ENCODE data around the gene ETS1.

ETS1 gene, protein sequence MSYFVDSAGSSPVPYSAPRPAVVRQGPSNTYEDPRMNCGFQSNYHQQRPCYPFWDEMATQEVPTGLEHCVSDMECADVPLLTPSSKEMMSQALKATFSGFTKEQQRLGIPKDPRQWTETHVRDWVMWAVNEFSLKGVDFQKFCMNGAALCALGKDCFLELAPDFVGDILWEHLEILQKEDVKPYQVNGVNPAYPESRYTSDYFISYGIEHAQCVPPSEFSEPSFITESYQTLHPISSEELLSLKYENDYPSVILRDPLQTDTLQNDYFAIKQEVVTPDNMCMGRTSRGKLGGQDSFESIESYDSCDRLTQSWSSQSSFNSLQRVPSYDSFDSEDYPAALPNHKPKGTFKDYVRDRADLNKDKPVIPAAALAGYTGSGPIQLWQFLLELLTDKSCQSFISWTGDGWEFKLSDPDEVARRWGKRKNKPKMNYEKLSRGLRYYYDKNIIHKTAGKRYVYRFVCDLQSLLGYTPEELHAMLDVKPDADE

DNA sequence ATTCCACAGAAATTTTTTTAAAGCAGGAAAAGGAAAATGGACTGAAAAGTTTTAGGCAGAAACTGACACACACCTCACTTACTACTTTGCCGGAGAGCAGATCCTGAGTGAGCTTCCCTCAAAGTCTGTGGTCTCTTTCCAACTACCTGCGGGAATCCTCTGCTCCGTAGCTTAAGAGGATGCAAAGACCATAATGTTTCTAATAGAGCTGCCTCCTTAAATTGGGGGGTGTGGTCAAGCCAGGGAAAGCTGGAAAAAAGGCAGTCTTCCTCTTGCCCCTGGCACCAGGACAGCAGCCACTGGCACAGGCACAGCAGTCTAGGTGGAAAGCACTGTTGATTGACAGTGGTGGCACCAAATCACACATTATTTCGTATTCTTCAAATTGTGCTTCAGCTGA is at the start of gene ETS1:
TSS of gene ETS1 (minus strand) at position 144 of the 400 bp plus-strand sequence. CDS start 14,428 bp downstream, outside the sequence.
- Histone ChIP-seq H3F3A (ENCODE audit: insufficient read depth, low read length) (no peaks in the 10 kb centered on the region), H4K20me1 (ENCODE audit: insufficient read depth, low read length) (no peaks in the 10 kb centered on the region), H3K4me1 (ENCODE audit: low read length) (no peaks in the 10 kb centered on the region), H3K4me2 (ENCODE audit: low read depth, low read length) (no peak within 1 kb of the TSS), H3K9ac (ENCODE audit: low read length) (no peak within 1 kb of the TSS), H3K79me2 (ENCODE audit: low read length) (no peaks in the 10 kb centered on the region), H3K27me3 (replicated peaks; ENCODE audit: insufficient read depth, low read length) (no peaks in the 10 kb centered on the region), H3K9me2 (replicated peaks; ENCODE audit: insufficient read depth, low read length) (no peaks in the 10 kb centered on the region), H3K36me3 (replicated peaks; ENCODE audit: insufficient read depth, low read length) (no peaks in the 10 kb centered on the region), H2AFZ (ENCODE audit: low read length) (no peak within 1 kb of the TSS), H3K27ac (ENCODE audit: low read length) (no peak within 1 kb of the TSS), H3K4me3 (ENCODE audit: low read length) (no peak within 1 kb of the TSS), H3K9me3 (replicated peaks; ENCODE audit: insufficient read depth, low read length) (no peaks in the 10 kb centered on the region)
- DNase-seq = no peak
- no peak for TF ChIP-seq EZH2 (optimal IDR thresholded peaks at IDR 0.05; ENCODE audit: low read depth, low read length)
- TF ChIP-seq EZH2phosphoT487 (IDR thresholded peaks at IDR 0.05; ENCODE audit: low read length) = no peak
- TF ChIP-seq, protein P1, sequence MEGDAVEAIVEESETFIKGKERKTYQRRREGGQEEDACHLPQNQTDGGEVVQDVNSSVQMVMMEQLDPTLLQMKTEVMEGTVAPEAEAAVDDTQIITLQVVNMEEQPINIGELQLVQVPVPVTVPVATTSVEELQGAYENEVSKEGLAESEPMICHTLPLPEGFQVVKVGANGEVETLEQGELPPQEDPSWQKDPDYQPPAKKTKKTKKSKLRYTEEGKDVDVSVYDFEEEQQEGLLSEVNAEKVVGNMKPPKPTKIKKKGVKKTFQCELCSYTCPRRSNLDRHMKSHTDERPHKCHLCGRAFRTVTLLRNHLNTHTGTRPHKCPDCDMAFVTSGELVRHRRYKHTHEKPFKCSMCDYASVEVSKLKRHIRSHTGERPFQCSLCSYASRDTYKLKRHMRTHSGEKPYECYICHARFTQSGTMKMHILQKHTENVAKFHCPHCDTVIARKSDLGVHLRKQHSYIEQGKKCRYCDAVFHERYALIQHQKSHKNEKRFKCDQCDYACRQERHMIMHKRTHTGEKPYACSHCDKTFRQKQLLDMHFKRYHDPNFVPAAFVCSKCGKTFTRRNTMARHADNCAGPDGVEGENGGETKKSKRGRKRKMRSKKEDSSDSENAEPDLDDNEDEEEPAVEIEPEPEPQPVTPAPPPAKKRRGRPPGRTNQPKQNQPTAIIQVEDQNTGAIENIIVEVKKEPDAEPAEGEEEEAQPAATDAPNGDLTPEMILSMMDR (IDR thresholded peaks at IDR 0.05; ENCODE audit: low read length) = no peak

DNA sequence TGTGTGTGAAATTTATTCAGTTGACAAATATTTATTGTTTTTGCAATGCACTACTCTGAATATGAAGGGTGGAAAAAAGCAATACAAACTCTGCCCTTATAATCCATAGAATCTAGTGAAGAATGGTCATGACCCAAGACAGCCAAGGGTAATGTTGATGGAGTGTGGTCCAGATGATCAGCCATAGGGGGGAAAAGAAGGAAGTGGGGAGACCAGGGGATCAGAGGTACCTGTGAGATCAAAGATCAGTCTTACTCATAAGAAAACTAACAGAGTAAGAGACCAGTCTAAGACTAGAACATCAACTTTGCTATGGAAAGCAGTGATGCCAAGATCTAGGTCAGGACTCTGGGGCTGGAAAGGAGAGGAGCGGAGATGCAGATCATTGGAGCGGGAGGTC is 47.0 kb upstream of the ETS1 start:
- Histone ChIP-seq H3K9me3 (replicated peaks; ENCODE audit: insufficient read depth, low read length) (no peaks in the 10 kb centered on the region), H3K4me1 (ENCODE audit: low read length) (peaks cover 29% of the 10 kb centered on the region), H2AFZ (ENCODE audit: low read length) (no peak overlapping the region), H3K9ac (ENCODE audit: low read length) (no peak overlapping the region), H3K36me3 (replicated peaks; ENCODE audit: insufficient read depth, low read length) (no peaks in the 10 kb centered on the region), H3K79me2 (ENCODE audit: low read length) (no peaks in the 10 kb centered on the region), H3K9me2 (replicated peaks; ENCODE audit: insufficient read depth, low read length) (no peaks in the 10 kb centered on the region), H3F3A (ENCODE audit: insufficient read depth, low read length) (no peaks in the 10 kb centered on the region), H4K20me1 (ENCODE audit: insufficient read depth, low read length) (no peaks in the 10 kb centered on the region), H3K4me2 (ENCODE audit: low read depth, low read length) (no peak overlapping the region), H3K27ac (ENCODE audit: low read length) (no peak overlapping the region), H3K4me3 (ENCODE audit: low read length) (no peak overlapping the region), H3K27me3 (replicated peaks; ENCODE audit: insufficient read depth, low read length) (no peaks in the 10 kb centered on the region)
- no peak for TF ChIP-seq EZH2phosphoT487 (IDR thresholded peaks at IDR 0.05; ENCODE audit: low read length)
- TF ChIP-seq, protein P1 (IDR thresholded peaks at IDR 0.05; ENCODE audit: low read length) = no peak
- no peak for TF ChIP-seq EZH2 (optimal IDR thresholded peaks at IDR 0.05; ENCODE audit: low read depth, low read length)
- no peak for DNase-seq

DNA sequence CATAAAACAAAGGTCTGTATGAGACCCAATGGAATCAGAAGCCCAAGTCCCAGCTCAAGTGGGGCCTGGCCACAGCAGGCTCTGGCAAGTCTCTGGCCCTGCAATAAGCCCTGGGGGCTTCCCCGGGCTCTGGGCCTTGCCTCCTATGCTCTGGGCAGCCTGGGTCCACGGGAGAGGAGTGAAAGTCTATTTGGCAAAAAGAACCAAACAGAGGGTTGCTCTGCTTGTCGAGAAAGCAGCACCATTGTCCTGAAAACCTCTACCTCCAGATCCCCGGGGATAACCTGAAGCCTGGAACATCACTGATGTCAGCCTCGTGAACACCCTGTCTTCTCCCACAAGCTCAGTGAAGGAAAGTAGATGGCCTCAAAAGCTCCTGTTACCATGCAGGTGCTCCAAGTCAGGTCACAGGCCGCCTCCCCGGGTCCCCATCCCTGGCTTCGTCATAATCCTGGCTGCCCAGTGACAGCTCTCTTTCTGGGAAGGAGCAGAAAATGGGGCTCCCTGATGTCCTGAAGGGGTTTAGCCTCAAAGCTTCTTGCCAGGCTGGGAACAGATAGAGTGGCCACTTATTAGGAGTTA is 46.1 kb upstream of the ETS1 start:
- no peaks in the 10 kb centered on the region for H4K20me1 ChIP-seq (ENCODE audit: insufficient read depth, low read length)
- no peaks in the 10 kb centered on the region for H3K79me2 ChIP-seq (ENCODE audit: low read length)
- H3K9ac ChIP-seq (ENCODE audit: low read length) = no peak overlapping the region
- H3F3A ChIP-seq (ENCODE audit: insufficient read depth, low read length) = no peaks in the 10 kb centered on the region
- H3K4me3 ChIP-seq (ENCODE audit: low read length) = no peak overlapping the region
- H3K27me3 ChIP-seq (replicated peaks; ENCODE audit: insufficient read depth, low read length) = no peaks in the 10 kb centered on the region
- no peak for DNase-seq
- no peaks in the 10 kb centered on the region for H3K36me3 ChIP-seq (replicated peaks; ENCODE audit: insufficient read depth, low read length)
- no peak overlapping the region for H2AFZ ChIP-seq (ENCODE audit: low read length)
- H3K4me2 ChIP-seq (ENCODE audit: low read depth, low read length) = no peak overlapping the region
- no peak for TF ChIP-seq EZH2phosphoT487 (IDR thresholded peaks at IDR 0.05; ENCODE audit: low read length)
- TF ChIP-seq EZH2 (optimal IDR thresholded peaks at IDR 0.05; ENCODE audit: low read depth, low read length) = no peak
- TF ChIP-seq, protein P1 (IDR thresholded peaks at IDR 0.05; ENCODE audit: low read length) = no peak
- peaks cover 30% of the 10 kb centered on the region for H3K4me1 ChIP-seq (ENCODE audit: low read length)
- no peaks in the 10 kb centered on the region for H3K9me3 ChIP-seq (replicated peaks; ENCODE audit: insufficient read depth, low read length)
- no peaks in the 10 kb centered on the region for H3K9me2 ChIP-seq (replicated peaks; ENCODE audit: insufficient read depth, low read length)
- H3K27ac ChIP-seq (ENCODE audit: low read length) = no peak overlapping the region

Measured in MM.1S (cell line).